GM19455 (cell line): Measurements from ENCODE around the gene MAP3K9.

Source experiments
- ATAC-seq: cut with Tn5 transposase; IDR thresholded peaks from one replicate; pipeline ENCODE4 v1.9.1; 2021; ENCODE audit not compliant: unreplicated experiment

MAP3K9 gene

DNA sequence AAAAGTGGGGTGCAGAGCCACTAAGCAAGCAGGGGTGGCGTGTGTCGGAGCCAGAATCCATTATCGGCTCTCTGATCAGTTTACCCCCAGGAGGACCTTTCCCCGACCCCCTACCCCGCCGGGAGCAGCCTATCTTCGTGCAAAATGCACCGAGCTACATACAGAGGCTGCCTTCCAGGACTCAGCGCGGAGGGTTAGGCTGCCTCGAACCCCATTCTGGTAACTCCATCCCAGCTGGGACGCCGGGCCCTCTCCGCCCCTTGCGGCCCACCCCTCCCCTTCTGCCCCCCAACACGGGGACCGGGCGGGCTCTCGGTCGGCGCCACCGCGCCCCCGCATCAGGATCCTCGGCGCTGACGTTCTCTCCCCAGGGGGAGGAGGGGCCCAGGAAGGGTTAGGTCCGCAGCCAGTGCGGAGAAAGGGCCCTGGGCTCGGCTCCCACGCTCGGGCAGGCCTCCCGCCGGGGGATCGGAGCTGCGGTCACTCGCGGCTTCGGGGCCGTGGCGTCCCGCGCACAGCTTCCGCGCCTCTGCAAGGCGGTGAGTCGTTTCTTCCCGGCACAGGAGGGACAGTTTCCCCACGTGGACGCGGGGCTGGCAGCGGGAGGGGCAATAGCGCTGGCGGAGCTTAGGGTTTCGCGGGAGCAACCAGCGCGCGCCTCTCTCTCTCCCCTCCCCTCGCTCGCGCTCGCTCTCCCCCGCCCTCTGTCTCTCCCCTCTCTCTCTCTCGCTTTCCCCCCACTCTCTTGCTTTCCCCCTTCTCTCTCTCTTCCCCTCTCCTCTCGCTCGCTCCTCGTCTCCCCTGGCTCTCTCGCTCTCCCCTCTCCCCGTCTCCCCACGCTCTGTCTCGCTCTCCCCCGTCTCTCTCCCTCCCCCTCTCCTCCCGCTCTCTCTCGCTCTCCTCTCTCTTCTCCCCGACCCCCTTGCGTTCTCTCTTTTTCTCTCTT lies 12.5 kb upstream of the MAP3K9 start:
- no peak for ATAC-seq

DNA sequence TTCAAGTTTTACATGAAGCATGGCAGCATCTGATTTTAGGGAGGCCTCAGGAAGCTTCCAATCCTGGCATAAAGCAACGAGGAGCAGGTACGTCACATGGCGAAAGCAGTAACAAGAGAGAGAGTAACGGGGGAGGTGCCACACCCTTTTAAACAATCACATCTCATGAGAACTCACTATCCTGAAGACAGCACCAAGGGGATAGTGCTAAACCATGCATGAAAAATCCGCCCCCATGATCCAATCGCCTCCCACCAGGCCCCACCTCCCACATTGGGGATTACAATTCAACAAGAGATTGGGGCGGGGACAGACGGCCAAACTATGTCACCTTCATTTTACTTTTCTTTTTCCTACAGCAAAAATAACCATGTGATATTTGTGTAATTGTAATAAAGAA lies 7.2 kb upstream of the MAP3K9 start:
- no peak for ATAC-seq

DNA sequence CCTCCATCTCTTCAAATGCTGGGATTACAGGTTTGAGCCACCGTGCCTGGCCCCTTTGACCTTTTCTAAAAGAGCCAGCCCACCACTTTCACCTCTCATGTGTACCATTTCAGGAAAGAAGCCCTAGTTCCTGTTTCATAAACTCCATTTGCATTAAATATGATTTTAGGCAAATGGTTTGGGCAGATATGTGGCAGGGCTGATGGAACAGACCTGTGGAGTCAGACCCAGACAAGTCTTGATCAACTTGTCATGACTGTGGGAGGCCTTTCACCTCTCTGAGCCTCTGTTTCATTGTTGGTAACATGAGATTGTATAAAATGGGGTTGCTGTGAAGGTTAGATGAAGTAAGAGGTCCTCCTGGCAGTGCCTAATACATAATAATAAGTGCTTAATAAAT lies 5.2 kb upstream of the MAP3K9 start:
- no peak for ATAC-seq

DNA sequence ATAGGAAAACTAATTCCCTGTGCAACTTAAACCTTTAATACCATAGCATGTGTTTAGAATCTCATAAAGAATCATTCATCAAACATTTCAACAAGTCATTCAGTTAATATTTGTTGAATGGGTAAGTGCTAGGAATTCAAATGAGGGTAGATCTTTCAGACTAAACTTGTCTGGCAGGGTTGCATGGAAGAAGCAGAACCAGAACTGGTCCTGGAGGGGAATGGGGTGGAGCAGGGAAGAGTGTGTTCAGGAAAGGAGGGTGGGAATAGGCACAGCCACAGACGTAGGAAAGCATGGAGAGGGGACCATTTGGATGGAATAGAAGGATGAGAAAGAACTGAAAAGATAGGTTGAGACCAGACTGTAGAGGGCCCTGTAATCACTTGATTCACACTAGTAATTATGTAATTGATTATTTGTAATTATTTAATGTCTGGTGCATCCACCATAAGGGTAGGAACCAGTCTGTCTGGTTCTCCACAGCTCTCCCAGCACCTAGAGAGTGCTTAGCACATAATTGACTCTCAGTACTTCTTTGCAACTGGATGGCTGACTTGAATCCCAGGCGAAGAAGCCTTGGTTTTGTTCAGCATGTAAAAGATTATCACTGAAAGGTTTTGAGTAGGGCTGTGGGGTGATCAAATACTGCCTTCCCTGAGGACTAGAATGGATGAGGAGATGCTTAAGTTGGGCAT lies 3.0 kb upstream of the MAP3K9 start:
- ATAC-seq = no peak

DNA sequence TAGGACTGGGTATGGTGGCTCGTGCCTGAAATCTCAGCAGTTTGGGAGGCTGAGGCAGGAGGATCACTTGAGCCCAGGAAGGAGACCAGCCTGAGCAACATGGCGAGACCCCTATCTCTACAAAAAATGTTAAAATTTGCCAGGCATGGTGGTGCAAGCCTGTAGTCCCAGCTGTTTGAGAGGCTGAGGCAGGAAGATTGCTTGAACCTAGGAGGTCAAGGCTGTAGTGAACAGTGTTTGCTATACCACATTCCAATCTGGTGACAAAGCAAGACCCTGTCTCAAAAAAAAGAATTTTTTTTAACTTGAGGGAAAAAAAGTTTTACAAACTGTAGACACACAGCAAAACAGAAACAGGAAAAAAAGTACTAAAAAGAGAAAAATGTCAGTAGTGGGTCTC lies 2.3 kb upstream of the MAP3K9 start:
- ATAC-seq = no peak

DNA sequence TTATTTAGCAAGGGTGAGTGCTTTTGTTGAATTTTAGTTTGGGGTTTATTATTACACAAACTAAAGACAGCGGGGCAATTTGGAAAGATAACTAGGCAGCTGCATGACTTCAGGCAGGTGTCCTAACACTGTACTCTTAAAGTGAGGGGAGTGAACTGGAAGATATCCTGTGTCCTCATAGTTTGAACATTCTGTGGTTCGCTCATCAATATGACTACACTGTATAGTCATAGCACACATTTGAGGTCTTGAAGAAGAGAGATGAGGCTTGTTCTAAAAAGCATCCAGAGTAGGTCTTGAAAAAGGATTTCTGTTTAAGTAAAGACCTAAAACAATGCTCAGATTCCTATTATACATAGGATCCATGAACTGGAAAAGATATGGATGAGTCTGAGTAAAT lies 1.7 kb upstream of the MAP3K9 start:
- ATAC-seq = no peak

DNA sequence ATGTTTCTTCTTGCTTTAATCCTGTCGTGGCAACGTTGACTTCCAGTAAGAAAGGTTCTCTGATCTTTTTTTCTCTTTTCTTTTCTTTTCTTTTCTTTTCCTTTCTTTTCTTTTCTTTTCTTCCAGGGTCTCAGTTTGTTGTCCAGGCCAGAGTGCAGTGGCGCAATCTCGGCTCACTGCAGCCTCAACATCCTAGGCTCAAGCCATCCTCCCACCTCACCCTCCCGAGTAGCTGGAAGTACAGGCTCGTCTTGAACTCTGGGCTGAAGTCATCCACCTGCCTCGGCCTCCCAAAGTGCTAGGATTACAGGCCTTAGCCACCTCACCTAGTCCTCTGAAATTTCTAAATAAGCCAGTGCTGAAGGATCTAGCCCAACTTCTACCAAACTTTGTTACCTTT lies 1.3 kb upstream of the MAP3K9 start:
- no peak for ATAC-seq

DNA sequence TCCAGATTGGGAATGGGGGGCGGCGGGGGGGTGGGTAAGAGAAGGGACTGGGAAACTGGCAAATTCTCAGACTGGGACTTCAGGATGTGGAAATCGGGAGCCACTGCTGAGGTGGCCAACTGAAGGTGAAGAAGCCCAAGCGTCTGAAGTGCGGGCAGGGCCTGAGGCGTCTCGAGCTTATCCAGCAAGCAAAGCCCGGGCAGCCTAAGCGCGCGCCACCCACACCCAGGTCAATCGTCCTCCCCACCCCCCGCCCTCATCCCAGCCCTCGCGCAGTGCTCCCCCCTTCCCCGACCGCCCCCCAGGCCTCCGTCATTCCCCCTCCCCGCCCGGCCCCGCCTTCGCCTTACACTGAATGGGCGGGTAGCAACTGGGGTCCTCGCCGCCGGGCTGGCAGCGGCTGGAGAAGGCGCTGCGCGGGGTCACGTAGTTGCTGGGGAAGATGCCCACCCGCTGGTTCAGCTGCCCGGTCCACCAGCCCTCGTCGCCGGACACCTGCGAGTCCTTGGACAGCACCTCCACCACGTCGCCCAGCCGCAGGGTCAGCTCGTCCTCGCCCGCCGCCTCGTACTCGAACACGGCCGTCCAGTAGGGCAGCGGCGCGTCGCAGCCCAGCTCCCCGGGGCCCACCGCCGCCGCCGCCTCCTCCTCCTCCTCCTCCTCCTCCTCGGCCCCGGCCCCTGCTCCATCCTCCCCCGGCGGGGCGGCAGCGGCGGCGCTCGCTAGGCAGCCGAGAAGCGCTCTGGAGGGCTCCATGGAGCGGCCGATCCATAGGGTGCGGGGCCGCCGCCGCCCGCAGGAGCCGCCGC lies 693 bp downstream of the MAP3K9 start:
- ATAC-seq = peak; percentile 37

DNA sequence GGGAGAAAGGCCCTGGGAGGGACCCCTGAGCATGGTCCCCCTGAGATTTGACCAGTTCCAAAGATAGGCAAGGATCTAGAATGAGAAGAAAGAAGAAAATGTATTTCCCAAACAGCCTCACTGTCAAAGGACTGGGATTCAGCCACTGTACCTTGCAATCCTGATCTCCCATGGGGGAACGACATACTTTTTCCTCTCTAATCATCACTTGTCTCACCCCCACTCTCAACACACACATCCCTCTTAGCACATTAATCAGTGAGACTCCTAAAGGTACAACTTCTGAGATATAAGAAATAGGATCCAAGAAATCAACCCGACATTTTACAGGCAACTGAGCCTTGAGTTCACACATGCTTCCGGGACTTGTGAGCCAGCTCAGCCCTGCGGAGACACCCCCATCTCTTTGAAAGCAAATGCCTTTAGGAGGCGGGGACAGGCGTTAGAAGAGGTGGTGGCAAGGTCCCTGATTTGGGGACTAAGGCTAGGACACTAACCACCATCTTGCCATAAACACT lies 1.4 kb downstream of the MAP3K9 start:
- ATAC-seq = no peak

DNA sequence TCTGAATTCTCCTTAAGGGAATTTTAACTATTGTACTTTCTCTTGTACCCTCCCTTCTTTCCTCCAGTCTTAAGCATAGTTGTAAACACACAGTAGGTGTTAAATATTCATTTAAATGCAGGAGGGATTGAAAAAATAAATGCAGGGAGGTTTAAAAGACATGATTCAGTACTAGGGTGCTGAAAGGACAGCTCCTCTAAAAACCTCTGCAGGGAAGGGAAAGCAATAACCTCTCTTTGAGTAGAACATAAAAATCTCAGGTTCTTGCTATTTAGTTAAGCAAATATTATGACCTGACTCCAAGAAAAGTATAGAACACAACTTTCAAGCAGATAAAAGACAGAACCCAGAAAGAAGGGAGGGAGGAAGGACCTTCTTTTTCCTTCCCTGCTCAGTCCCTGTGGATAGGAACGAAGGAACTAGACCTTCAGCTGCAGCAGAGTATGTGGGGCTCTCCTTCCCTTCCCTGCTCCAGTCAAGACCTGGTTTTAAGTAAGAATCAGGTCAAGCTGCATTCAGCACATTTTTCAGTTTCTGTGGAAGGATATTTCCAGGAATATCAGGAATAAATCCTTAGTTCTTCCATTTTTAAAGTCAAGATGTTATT lies 4.7 kb downstream of the MAP3K9 start:
- ATAC-seq = no peak

DNA sequence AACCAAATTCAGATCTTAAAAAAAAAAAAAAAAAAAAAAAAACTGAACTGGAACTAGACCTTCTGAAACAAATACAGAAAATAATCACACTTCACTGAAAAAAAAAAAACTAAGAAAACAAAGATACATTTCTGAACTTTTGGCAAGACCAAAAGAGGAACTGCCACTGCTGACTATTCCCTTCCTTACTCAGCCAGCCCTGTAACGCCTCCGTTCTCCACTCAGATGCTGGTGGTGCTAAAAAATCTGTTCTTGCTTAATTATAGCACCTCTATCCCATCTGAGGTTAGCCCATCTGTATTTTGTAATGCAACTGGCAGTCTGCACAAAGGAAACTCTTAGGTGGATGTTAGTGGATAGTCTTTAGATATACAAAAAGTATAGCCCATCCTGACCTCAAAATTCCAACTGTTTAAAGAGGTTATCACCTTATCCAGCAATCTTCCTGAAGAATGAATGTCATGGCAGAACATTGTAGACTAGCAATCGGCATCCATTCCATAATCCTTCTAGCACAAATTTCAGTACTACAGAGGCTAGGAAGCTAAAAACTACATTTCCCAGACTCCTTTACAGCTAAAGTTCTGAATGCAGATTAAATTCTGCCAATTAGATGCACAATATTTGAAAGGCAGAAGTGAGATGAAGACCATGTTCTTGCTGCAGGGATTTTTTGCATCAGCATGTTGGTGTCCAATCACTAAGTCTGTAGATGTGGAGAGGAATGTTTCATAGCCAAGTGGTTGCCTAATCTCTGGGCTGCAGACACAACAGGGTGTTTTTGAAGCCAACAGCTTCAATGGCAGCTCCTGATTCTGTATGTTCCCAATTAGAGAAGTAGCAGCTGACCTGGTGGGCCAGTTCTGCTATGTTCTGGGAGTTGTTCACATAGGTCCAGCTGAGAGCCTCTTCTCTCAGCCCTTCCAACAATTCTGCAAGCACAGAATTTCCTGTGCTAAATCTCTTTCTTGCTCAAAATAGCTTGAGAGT lies 5.7 kb downstream of the MAP3K9 start:
- no peak for ATAC-seq

DNA sequence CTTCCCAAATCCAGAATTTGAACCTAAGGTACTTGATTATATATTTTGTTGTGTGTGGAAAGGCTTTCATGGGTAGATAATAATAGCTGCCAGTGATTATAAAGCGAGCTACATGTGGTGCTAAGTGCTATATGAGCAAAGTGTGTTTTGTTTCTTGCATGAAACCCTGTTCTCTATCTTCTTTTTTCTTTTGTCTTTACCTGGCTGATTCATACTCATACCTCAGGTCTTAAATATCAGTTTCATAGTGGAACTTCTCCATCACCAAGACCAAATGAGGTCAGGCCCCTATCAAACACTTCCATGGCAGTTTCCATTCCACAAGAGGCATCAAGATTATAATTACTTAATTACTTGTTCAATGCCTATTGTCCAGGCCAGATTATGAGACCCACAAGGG lies 6.9 kb downstream of the MAP3K9 start:
- ATAC-seq = no peak

DNA sequence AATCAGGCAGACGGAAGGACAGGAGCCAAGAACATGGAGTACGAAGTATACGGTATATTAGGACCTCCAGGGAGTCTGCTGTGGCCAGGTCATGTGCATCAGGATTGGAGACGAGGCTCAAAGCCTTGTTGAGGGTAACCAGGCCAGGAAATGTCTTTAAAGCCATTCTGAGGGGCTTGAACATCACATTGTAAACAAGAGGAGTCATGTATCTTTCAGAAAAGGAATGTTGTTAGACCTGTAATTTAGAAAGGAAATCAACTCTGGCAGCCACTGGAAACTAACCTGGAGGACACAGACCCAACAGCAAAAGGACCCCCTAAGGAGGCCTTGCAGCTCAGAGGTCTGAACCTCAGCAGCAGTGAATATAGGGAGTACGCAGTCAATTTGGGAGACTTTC lies 7.5 kb downstream of the MAP3K9 start:
- no peak for ATAC-seq

DNA sequence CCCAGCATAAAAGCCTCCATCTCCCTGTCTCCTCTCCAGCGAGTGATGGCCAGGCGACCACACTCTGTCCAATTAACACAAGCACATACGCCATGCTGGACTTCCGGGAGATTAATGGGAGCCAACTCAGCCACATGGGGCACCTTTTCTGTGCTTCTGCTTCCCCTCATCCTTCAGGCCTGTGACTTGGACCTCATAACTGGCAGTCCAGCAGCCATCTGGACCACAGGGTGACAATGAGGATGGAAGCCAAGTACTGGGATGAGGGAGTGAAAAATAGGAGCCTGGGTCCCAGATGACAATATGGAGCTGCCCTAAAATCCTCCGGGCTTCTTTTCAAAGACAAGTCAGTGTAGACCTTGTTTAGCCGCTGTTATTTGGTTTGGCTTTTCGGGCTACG lies 12.8 kb downstream of the MAP3K9 start:
- no peak for ATAC-seq

DNA sequence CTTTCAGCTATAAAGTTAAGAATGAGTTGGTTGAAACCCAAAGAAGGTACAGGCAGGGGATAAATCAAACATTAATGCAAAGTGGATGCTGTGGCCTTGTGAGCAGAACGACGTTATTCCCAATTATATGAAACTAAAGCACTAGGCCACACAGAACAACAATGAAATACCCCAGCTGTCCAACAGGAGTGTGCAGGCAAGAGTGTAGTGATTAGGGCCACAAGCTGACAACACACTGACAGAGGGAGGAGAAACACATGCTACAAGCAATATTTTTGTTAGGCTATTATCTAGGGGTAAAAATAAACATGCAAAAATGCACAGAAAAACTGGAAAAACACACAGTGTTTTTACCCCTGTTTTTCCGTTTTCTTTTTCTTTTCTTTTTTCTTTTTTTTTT lies 15.0 kb downstream of the MAP3K9 start:
- ATAC-seq = no peak

DNA sequence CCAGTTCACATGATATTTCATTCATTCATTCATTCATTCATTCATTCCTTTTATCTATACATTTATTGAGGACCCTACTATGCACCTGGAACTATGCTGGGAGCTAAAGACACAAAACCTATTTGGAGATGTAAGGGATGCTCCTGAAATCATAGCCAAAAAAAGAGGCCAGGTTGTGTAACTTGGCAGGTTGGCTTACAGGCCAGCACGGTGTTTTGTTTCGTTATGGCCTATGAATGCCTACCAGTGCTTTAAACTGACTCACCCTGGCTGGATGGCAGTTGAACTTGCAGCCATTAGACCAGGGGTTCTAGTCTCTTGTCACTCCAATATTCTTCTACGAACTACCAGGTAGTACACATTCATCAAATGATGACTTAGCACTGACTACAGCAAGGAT lies 15.7 kb downstream of the MAP3K9 start:
- no peak for ATAC-seq

DNA sequence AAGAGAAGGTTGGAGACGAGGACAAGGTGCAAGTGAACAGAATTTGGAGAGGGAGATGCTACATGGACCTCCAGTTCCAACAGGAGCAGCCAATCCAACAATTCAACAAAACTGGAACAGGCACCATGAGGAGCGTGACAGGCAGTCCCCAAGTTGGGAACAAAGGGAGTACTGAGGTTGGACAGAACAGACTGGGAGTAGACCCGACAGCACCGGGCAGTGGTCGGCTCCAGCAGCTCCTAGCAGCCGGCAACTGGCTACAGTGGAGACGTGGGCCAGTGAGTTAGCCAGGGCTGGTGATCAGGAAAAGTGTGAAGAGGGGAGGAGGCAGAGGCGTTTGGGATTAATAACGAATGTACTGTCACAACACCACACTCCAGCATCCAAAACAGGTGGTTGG lies 16.4 kb downstream of the MAP3K9 start:
- no peak for ATAC-seq

DNA sequence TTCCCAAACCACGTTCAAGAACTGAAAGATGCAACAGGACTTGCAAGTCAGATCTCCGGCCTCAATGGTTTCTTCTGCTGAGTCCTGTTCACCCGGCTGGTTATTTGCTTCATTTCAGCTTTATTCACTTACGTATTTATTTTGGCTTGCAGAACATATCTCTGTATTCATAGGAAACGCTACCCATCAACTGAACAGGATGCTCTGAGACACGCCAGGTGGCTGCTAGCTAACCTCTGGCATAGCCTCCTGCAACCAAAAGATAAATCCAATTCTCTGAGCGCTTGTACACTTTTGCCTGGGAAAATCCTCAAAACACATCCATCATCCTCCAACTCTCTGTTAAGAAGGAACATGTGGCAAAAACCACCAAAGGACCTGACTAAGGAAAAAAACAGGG lies 17.3 kb downstream of the MAP3K9 start:
- no peak for ATAC-seq

DNA sequence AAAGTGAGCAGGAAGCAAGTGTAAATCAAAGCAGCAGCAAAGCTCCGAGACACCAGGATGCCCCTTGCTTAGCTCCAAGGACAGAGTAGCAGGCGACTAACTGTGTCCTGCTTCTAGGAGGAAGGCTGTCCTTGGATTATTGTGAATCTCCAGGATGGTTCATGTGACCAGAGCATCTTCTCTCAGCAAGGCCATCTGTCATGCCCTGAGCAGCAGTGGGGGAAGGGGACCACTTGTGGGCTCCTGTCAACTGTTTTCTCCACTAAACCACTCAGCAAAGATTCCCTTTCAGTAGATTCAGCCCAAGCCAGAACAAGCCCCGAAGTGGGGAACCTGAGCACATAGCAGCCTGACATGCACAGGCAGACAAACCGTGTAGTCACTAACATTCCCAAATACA lies 19.4 kb downstream of the MAP3K9 start:
- no peak for ATAC-seq

DNA sequence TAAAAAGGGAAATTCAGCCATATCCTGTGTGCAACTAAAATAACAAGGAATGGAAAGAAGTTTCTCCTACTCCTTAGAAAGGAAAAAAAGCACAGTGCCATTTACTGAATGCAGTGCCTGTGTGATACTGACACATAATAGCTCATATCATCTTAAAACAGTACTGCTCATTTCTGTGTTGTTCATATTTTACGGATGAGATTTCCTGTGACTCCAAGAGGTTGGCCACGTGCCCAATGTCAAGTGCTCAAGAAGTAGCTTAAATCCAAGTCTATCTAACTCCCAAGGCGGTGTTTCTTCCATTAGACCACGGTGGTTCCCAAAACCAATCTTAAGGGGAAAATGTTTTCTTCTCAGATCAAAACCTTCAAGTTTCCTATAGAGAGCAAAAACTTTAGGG lies 20.0 kb downstream of the MAP3K9 start:
- no peak for ATAC-seq
